A673 (cell line): ENCODE data around the gene ABI3BP.

Source experiments
- CTCF ChIP-seq: fragments of 300-800, 200-600 bp; sonication (generic); conservative IDR thresholded peaks from 2 replicates; pipeline ENCODE4 v1.5.1; 2017; ENCODE audit warnings: low read depth, mild to moderate bottlenecking, antibody characterized with exemption, low read length, moderate library complexity, mixed read lengths
- EZH2 ChIP-seq: fragments of 200-600 bp; sonication (generic); IDR thresholded peaks from 2 replicates; pipeline ENCODE4 v1.6.1; 2017; ENCODE audit warnings: borderline replicate concordance, low read depth, mild to moderate bottlenecking, mixed read lengths, antibody characterized with exemption, low read length; ENCODE audit not compliant: poor library complexity, severe bottlenecking

- TF ChIP-seq CTCF (no peak), EZH2 (no peak)
These were observed 290.9 kb downstream of the ABI3BP start for GRCh38 chr3:100702082-100702979.
